Glutamatergic neuron (in vitro differentiated cells): ENCODE results near the gene CLDN15. TPM values are rescaled to one million over a fixed set of nuclear protein-coding genes. Genes with fewer than 3 reads are reported as not detected.
"Not testable (repeated sequence)": the region's sequence is repeated elsewhere in the genome, so short reads cannot be mapped to it uniquely, and the experiment has no call there.

Source experiments
- DNase-seq: peaks from one replicate; pipeline ENCODE4 v3.0.0; 2022
- H3K27ac Mint-ChIP-seq: one replicate; pipeline ENCODE4 v1.8.0; 2020; ENCODE audit warnings: mild to moderate bottlenecking, mixed read lengths, inconsistent platforms; ENCODE audit not compliant: unreplicated experiment
- H3K27me3 Mint-ChIP-seq: one replicate; pipeline ENCODE4 v1.8.0; 2020; ENCODE audit warnings: mild to moderate bottlenecking, moderate library complexity, mixed read lengths, inconsistent platforms; ENCODE audit not compliant: unreplicated experiment
- H3K36me3 Mint-ChIP-seq: one replicate; pipeline ENCODE4 v1.8.0; 2020; ENCODE audit warnings: mild to moderate bottlenecking, mixed read lengths, inconsistent platforms; ENCODE audit not compliant: unreplicated experiment
- H3K4me1 Mint-ChIP-seq: one replicate; pipeline ENCODE4 v1.8.0; 2020; ENCODE audit warnings: mild to moderate bottlenecking, low read depth, mixed read lengths, inconsistent platforms; ENCODE audit not compliant: unreplicated experiment
- H3K4me3 Mint-ChIP-seq: one replicate; pipeline ENCODE4 v1.8.0; 2020; ENCODE audit warnings: mild to moderate bottlenecking, mixed read lengths, inconsistent platforms; ENCODE audit not compliant: unreplicated experiment
- H3K9me3 Mint-ChIP-seq: one replicate; pipeline ENCODE4 v1.8.0; 2020; ENCODE audit warnings: mild to moderate bottlenecking, moderate library complexity, mixed read lengths, inconsistent platforms; ENCODE audit not compliant: unreplicated experiment
- total RNA-seq: library from RNA; stranded (reverse); fragmentation: NEBNext Ultra II Directional; extraction: Animal tissue kit (Norgen Biotek cat#: 25700); gene quantifications from one replicate; pipeline ENCODE4 v1.2.1, GENCODE V29; 2021; ENCODE audit not compliant: unreplicated experiment
- TF ChIP-seq, protein P1 (sequence below): fragments of 200-600 bp; sonication (generic); IDR thresholded peaks from one replicate; pipeline ENCODE4 v1.5.0; 2021; ENCODE audit not compliant: partially characterized antibody, unreplicated experiment

CLDN15 gene
- total RNA-seq, 1 donor from 2014 or later: 9.4 TPM

DNA sequence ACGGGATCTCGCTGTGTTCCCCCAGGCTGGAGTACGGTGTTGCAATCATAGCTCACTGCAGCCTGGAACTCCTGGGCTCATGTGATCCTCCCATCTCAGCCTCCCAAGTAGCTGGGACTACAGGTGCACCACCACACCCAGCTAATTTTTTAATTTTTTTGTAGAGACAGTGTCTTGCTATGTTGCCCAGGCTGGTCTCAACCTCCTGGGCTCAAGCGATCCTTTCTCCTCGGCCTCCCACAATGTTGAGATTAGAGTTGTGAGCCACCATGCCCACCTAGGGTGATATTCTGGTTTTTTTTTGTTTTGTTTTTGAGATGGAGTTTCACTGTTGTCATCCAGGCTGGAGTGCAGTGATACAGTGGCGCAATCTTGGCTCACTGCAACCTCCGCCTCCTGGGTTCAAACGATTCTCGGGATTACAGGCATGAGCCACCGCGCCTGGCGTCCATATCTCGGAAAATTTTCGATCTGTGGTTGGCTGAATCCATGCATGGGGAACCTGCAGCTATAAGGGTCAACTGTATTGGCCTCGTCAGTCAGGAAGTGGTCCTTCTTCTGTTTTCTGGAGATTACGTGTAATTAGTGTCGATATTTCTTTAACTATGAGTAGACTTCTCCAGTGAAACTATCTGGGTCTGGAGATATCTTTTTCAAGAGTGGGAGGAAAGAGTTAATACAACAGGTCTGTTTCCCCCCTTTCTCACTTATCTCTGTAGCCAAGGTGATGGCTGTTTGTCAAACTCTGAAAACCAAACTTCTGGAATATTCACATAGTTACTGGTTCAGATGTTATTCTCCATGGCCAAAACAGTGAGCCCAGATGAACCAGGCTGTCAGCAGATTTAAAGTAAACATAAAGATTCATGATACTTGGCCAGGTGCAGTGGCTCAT, 28.3 kb upstream of the CLDN15 start:
- H3K36me3 Mint-ChIP-seq: no peaks in the 10 kb centered on the region
- H3K27ac Mint-ChIP-seq: no peak overlapping the region
- H3K4me3 Mint-ChIP-seq: no peak overlapping the region

GRCh38 chr7:101264102-101264706, 26.6 kb upstream of the CLDN15 start:
- H3K4me3 Mint-ChIP-seq, H3K27me3 Mint-ChIP-seq, DNase-seq, H3K9me3 Mint-ChIP-seq, H3K36me3 Mint-ChIP-seq, H3K4me1 Mint-ChIP-seq, H3K27ac Mint-ChIP-seq: not testable (repeated sequence)

More for the DNA sequence above, 28.3 kb upstream of the CLDN15 start:
- peaks cover 2% of the 10 kb centered on the region for H3K9me3 Mint-ChIP-seq
- TF ChIP-seq, protein P1, sequence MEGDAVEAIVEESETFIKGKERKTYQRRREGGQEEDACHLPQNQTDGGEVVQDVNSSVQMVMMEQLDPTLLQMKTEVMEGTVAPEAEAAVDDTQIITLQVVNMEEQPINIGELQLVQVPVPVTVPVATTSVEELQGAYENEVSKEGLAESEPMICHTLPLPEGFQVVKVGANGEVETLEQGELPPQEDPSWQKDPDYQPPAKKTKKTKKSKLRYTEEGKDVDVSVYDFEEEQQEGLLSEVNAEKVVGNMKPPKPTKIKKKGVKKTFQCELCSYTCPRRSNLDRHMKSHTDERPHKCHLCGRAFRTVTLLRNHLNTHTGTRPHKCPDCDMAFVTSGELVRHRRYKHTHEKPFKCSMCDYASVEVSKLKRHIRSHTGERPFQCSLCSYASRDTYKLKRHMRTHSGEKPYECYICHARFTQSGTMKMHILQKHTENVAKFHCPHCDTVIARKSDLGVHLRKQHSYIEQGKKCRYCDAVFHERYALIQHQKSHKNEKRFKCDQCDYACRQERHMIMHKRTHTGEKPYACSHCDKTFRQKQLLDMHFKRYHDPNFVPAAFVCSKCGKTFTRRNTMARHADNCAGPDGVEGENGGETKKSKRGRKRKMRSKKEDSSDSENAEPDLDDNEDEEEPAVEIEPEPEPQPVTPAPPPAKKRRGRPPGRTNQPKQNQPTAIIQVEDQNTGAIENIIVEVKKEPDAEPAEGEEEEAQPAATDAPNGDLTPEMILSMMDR: no peak
- H3K4me1 Mint-ChIP-seq: no peaks in the 10 kb centered on the region
- DNase-seq: no peak
- no peaks in the 10 kb centered on the region for H3K27me3 Mint-ChIP-seq

- no peak for DNase-seq
- H3K27ac Mint-ChIP-seq: no peak overlapping the region
- H3K4me1 Mint-ChIP-seq: no peaks in the 10 kb centered on the region
- TF ChIP-seq, protein P1: no peak
- peaks cover 3% of the 10 kb centered on the region for H3K9me3 Mint-ChIP-seq
- H3K4me3 Mint-ChIP-seq: no peak overlapping the region
- H3K36me3 Mint-ChIP-seq: no peaks in the 10 kb centered on the region
- no peaks in the 10 kb centered on the region for H3K27me3 Mint-ChIP-seq
These were observed 20.7 kb upstream of the CLDN15 start for GRCh38 chr7:101258243-101258731.

GRCh38 chr7:101255796-101256195, 18.2 kb upstream of the CLDN15 start:
- no peak overlapping the region for H3K4me3 Mint-ChIP-seq
- peaks cover 1% of the 10 kb centered on the region for H3K27me3 Mint-ChIP-seq
- no peak overlapping the region for H3K27ac Mint-ChIP-seq
- no peaks in the 10 kb centered on the region for H3K36me3 Mint-ChIP-seq
- DNase-seq: no peak
- peaks cover 3% of the 10 kb centered on the region for H3K9me3 Mint-ChIP-seq
- TF ChIP-seq, protein P1: no peak
- peaks cover 4% of the 10 kb centered on the region for H3K4me1 Mint-ChIP-seq

GRCh38 chr7:101253199-101253598, 15.6 kb upstream of the CLDN15 start:
- not testable (repeated sequence) for DNase-seq, H3K27ac Mint-ChIP-seq, H3K9me3 Mint-ChIP-seq, H3K4me3 Mint-ChIP-seq, H3K27me3 Mint-ChIP-seq, H3K36me3 Mint-ChIP-seq, H3K4me1 Mint-ChIP-seq
